ENCODE measurements around the gene LPO. TPM values are rescaled to one million over a fixed set of nuclear protein-coding genes. Genes with fewer than 3 reads are reported as not detected.
A peak's percentile ranks its signal among the peaks of the same experiment; 100 is the strongest.

The LPO gene
- total and polyA plus RNA-seq, 9 of the 15 experiments (the other 6 are each of a cell fraction or from before 2014, with no cell fraction given): 0.07 to 0.11 TPM; not detected in 7

DNA sequence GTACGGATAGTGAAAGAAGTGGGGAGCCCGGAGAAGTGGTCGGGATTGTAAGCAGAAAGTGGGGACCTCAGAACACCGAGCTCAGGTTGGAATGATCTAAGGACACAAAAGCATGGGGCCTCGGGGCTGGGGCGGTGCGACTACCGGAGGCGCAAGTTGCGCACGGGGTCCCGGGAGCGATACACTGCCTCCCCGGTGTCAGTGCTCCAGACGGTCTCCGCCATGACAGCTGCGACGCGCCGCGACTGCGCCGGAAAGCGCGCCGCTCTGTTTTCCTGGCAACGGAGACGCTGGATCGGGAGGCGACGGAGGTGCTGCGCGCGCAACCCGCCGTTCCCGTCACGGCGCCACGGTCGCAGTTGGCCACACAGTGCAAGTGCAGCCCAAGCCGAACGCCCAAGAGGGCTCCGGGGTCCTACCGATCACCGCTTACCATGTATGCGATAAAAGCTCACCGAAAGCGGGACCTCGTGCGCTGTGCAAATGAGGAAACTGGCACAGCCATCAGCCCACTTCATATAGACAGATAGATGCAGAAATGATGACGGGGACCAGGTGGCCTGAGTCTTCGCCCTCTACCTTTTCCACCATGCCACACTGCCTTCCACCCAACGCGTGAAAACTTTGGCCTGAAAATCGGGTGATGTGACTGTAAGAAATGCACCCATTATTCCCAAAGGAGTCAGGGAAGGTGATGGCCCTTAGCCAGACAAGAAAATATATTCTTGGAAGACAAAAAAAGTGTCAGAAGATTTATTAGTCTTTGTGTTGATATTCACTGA is 19.2 kb upstream of the LPO start, which contains the start of gene MKS1 (continued):
- TF ChIP-seq, protein P1, sequence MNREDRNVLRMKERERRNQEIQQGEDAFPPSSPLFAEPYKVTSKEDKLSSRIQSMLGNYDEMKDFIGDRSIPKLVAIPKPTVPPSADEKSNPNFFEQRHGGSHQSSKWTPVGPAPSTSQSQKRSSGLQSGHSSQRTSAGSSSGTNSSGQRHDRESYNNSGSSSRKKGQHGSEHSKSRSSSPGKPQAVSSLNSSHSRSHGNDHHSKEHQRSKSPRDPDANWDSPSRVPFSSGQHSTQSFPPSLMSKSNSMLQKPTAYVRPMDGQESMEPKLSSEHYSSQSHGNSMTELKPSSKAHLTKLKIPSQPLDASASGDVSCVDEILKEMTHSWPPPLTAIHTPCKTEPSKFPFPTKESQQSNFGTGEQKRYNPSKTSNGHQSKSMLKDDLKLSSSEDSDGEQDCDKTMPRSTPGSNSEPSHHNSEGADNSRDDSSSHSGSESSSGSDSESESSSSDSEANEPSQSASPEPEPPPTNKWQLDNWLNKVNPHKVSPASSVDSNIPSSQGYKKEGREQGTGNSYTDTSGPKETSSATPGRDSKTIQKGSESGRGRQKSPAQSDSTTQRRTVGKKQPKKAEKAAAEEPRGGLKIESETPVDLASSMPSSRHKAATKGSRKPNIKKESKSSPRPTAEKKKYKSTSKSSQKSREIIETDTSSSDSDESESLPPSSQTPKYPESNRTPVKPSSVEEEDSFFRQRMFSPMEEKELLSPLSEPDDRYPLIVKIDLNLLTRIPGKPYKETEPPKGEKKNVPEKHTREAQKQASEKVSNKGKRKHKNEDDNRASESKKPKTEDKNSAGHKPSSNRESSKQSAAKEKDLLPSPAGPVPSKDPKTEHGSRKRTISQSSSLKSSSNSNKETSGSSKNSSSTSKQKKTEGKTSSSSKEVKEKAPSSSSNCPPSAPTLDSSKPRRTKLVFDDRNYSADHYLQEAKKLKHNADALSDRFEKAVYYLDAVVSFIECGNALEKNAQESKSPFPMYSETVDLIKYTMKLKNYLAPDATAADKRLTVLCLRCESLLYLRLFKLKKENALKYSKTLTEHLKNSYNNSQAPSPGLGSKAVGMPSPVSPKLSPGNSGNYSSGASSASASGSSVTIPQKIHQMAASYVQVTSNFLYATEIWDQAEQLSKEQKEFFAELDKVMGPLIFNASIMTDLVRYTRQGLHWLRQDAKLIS (CRISPR knock-in tag; IDR thresholded peaks at IDR 0.05): no peak
- TF ChIP-seq, protein P2, sequence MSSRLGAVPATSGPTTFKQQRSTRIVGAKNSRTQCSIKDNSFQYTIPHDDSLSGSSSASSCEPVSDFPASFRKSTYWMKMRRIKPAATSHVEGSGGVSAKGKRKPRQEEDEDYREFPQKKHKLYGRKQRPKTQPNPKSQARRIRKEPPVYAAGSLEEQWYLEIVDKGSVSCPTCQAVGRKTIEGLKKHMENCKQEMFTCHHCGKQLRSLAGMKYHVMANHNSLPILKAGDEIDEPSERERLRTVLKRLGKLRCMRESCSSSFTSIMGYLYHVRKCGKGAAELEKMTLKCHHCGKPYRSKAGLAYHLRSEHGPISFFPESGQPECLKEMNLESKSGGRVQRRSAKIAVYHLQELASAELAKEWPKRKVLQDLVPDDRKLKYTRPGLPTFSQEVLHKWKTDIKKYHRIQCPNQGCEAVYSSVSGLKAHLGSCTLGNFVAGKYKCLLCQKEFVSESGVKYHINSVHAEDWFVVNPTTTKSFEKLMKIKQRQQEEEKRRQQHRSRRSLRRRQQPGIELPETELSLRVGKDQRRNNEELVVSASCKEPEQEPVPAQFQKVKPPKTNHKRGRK (tag; IDR thresholded peaks at IDR 0.05): no peak
- TF ChIP-seq, protein P3, sequence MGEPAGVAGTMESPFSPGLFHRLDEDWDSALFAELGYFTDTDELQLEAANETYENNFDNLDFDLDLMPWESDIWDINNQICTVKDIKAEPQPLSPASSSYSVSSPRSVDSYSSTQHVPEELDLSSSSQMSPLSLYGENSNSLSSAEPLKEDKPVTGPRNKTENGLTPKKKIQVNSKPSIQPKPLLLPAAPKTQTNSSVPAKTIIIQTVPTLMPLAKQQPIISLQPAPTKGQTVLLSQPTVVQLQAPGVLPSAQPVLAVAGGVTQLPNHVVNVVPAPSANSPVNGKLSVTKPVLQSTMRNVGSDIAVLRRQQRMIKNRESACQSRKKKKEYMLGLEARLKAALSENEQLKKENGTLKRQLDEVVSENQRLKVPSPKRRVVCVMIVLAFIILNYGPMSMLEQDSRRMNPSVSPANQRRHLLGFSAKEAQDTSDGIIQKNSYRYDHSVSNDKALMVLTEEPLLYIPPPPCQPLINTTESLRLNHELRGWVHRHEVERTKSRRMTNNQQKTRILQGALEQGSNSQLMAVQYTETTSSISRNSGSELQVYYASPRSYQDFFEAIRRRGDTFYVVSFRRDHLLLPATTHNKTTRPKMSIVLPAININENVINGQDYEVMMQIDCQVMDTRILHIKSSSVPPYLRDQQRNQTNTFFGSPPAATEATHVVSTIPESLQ (CRISPR knock-in tag; IDR thresholded peaks at IDR 0.05): 0 out of 2 replicates have a peak, but pooled peaks have one; percentile 7
- peak; percentile 56; the same call in 1 of the 2 replicates for TF ChIP-seq FOXP1 (CRISPR knock-in tag; IDR thresholded peaks at IDR 0.05)
- no peak for TF ChIP-seq RAD21 (CRISPR knock-in tag; conservative IDR thresholded peaks at IDR 0.05 in 1 of 2, IDR thresholded peaks at IDR 0.05 in 1 of 2)
- no peak for TF ChIP-seq KDM2B (CRISPR knock-in tag; IDR thresholded peaks at IDR 0.05)
- TF ChIP-seq, protein P4, sequence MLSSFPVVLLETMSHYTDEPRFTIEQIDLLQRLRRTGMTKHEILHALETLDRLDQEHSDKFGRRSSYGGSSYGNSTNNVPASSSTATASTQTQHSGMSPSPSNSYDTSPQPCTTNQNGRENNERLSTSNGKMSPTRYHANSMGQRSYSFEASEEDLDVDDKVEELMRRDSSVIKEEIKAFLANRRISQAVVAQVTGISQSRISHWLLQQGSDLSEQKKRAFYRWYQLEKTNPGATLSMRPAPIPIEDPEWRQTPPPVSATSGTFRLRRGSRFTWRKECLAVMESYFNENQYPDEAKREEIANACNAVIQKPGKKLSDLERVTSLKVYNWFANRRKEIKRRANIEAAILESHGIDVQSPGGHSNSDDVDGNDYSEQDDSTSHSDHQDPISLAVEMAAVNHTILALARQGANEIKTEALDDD (IDR thresholded peaks at IDR 0.05): peak; percentile 74; the same call in 1 of the 2 replicates
- no peak for TF ChIP-seq SAFB2 (IDR thresholded peaks at IDR 0.05; ENCODE audit: borderline replicate concordance, low read depth, low read length, severe bottlenecking)
- 0 out of 2 replicates have a peak, but pooled peaks have one; percentile 20 for TF ChIP-seq ZNF41 (CRISPR knock-in tag; conservative IDR thresholded peaks at IDR 0.05)
- TF ChIP-seq, protein P5, sequence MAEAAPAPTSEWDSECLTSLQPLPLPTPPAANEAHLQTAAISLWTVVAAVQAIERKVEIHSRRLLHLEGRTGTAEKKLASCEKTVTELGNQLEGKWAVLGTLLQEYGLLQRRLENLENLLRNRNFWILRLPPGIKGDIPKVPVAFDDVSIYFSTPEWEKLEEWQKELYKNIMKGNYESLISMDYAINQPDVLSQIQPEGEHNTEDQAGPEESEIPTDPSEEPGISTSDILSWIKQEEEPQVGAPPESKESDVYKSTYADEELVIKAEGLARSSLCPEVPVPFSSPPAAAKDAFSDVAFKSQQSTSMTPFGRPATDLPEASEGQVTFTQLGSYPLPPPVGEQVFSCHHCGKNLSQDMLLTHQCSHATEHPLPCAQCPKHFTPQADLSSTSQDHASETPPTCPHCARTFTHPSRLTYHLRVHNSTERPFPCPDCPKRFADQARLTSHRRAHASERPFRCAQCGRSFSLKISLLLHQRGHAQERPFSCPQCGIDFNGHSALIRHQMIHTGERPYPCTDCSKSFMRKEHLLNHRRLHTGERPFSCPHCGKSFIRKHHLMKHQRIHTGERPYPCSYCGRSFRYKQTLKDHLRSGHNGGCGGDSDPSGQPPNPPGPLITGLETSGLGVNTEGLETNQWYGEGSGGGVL (CRISPR knock-in tag; IDR thresholded peaks at IDR 0.05): no peak
- TF ChIP-seq RHOXF2B (CRISPR knock-in tag; conservative IDR thresholded peaks at IDR 0.05): no peak
- no peak for TF ChIP-seq TAL1 (IDR thresholded peaks at IDR 0.05)
- TF ChIP-seq JUNB (CRISPR knock-in tag; conservative IDR thresholded peaks at IDR 0.05): no peak
- TF ChIP-seq LCOR (CRISPR knock-in tag; IDR thresholded peaks at IDR 0.05): no peak

Measured in K562 (cell line).